Psoas muscle (tissue), 8 donors: Measurements from ENCODE around the gene FAM120B. TPM values are rescaled to one million over a fixed set of nuclear protein-coding genes. Genes with fewer than 3 reads are reported as not detected.

Experiments
- ATAC-seq, 4 donors: fragments of 200-7000 bp; cut with Tn5 transposase; one replicate each; pipeline ENCODE4 v1.9.1; 2020; ENCODE audit warnings: moderate library complexity in 3 of 4, mild to moderate bottlenecking in 2 of 4
- DNase-seq, 2 donors: peaks; one replicate each; pipeline ENCODE4 v3.0.0-alpha.2; 2020
- H3K27ac ChIP-seq: fragments of 200-600 bp; one replicate; pipeline ENCODE4 v1.8.0; 2022
- H3K27me3 ChIP-seq, 3 donors: fragments of 200-600 bp in 1 of 3; one replicate each; pipeline versions ENCODE4 v1.6.1 to v1.8.0; 2013 to 2022; ENCODE audit warnings: low read length in 2 of 3, mild to moderate bottlenecking in 2 of 3, moderate library complexity in 1 of 3; ENCODE audit not compliant: insufficient read depth in 3 of 3
- H3K36me3 ChIP-seq, 2 donors: fragments of 200-600 bp in 1 of 2; one replicate each; pipeline versions ENCODE4 v1.6.1 to v1.8.0; 2013 to 2022; ENCODE audit warnings: low read depth in 1 of 2, mild to moderate bottlenecking in 1 of 2, moderate library complexity in 1 of 2; ENCODE audit not compliant: insufficient read depth in 1 of 2
- H3K4me1 ChIP-seq: fragments of 200-600 bp; one replicate; pipeline ENCODE4 v1.8.0; 2022
- H3K4me3 ChIP-seq: fragments of 200-600 bp; one replicate; pipeline ENCODE4 v1.8.0; 2022; ENCODE audit warnings: mild to moderate bottlenecking
- H3K9me3 ChIP-seq: fragments of 200-600 bp; one replicate; pipeline ENCODE4 v1.8.0; 2022
- CTCF ChIP-seq: fragments of 200-600 bp; IDR thresholded peaks from one replicate; pipeline ENCODE4 v1.8.0; 2022; ENCODE audit warnings: antibody characterized with exemption
- WGBS, 3 donors: extraction: QIAGEN DNeasy Blood & Tissue Kit; methylation state at CpG; one replicate each; pipeline versions ENCODE4 v1.1.6 to v1.1.7; 2013; 5-methylcytosine and 5-hydroxymethylcytosine counted together
- intact Hi-C, 2 donors: fragments of 100-400 bp; cut with DNase I; formaldehyde crosslinking; loops; one replicate each; pipeline versions ENCODE4 v1.11.0 to v1.14.2; 2022
- polyA plus RNA-seq, 3 donors: library from polyadenylated mRNA; stranded (reverse); fragments of 200-250 nt; gene quantifications; one replicate each; pipeline ENCODE4 v1.2.3, GENCODE V29; 2013
- total RNA-seq, 4 donors: library from RNA; stranded (reverse); fragmentation: NEBNext Ultra II Directional in 2 of 4; extraction: Animal tissue kit (Norgen Biotek cat#: 25700) in 2 of 4; gene quantifications; one replicate each; pipeline versions ENCODE4 v1.2.1 to v1.2.4, GENCODE V29; 2021 to 2023
- donor health status: healthy with polysubstance abuse.
- donor health status: DM: no; HTN: no; CAD: no; lungs with moderate emphysema.
- donor health status: Bipolar disorder and iron deficiency.
- donor health status: healthy.
- donor health status: DM: yes; HTN: yes; CAD: no.
- donor health status: DM: no; HTN: no; CAD: no.
- donor health status: DM: no; HTN: no; CAD: no.
- donor health status: DM: yes; HTN: yes; CAD: no.

The FAM120B gene
- total and polyA plus RNA-seq, 7 donors = 9.2 to 24.2 (median 19.4) TPM

DNA sequence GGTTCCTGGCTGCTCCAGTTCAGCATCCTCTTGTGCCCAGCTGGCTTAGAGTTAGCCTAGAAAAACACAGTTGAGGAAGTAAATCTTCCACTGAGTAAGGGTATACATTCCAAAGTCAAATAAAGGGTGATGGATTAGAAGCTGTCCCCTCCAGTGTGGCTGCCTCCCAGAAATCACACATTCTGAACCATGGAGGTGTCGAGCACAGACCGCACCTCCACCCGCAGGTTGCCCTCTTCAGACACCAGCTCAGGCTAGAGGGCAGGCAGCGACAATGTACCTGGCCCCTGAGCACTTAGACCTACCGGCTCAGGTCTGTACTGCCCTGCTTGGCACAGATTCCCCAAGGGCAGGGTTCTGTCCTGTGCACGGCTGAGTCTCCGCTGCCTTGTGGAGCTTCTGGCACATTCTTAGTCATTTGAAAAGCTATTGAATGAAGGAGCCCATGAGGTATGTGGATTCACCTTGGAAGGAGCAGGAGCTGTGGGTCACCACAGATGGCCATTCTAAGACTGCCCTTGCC lies 118.1 kb downstream of the FAM120B start:
- intact Hi-C loops = no loop called here
- no peak overlapping the region for H3K4me3 ChIP-seq
- DNase-seq (no peak), ATAC-seq (no peak)
- H3K36me3 ChIP-seq = no peaks in the 10 kb centered on the region
- peaks cover 4% of the 10 kb centered on the region for H3K4me1 ChIP-seq
- no peaks in the 10 kb centered on the region for H3K27me3 ChIP-seq
- TF ChIP-seq CTCF = no peak
- no peaks in the 10 kb centered on the region for H3K9me3 ChIP-seq
- whole genome bisulfite sequencing, 3 donors = 91 to 93% (median 93%) methylated on average over 7 of the region's 7 CpGs
- H3K27ac ChIP-seq = no peak overlapping the region

GRCh38 chr6:170429450-170429849 lies 122.9 kb downstream of the FAM120B start:
- H3K27me3 ChIP-seq = no peaks in the 10 kb centered on the region
- intact Hi-C loops = no loop called here
- H3K9me3 ChIP-seq = no peaks in the 10 kb centered on the region
- peaks cover 8% of the 10 kb centered on the region for H3K4me1 ChIP-seq
- 59 to 69% (median 64%) methylated on average over 7 of the region's 7 CpGs for WGBS, 3 donors
- H3K4me3 ChIP-seq = no peak overlapping the region
- TF ChIP-seq CTCF = no peak
- ATAC-seq (no peak), DNase-seq (no peak)
- no peaks in the 10 kb centered on the region for H3K36me3 ChIP-seq
- H3K27ac ChIP-seq = no peak overlapping the region

GRCh38 chr6:170433163-170434116 lies 126.9 kb downstream of the FAM120B start:
- no peaks in the 10 kb centered on the region for H3K36me3 ChIP-seq
- peaks cover 19% of the 10 kb centered on the region for H3K4me1 ChIP-seq
- no peak overlapping the region for H3K4me3 ChIP-seq
- no peaks in the 10 kb centered on the region for H3K9me3 ChIP-seq
- H3K27ac ChIP-seq = peak overlapping the region; percentile 56
- intact Hi-C loops = no loop called here
- ATAC-seq (peak in 2 of 4 donors; percentile 1 to 7), DNase-seq (no peak)
- TF ChIP-seq CTCF = no peak
- H3K27me3 ChIP-seq = no peaks in the 10 kb centered on the region
- WGBS, 3 donors = 80 to 84% (median 84%) methylated on average over 17 of the region's 17 CpGs

- no peaks in the 10 kb centered on the region for H3K27me3 ChIP-seq
- ATAC-seq (peak; percentile 51 to 73 (median 62)), DNase-seq (peak in 1 of 2 donors; percentile 78)
- H3K9me3 ChIP-seq = no peaks in the 10 kb centered on the region
- intact Hi-C loops = no loop called here
- H3K4me1 ChIP-seq = peaks cover 18% of the 10 kb centered on the region
- no peak overlapping the region for H3K4me3 ChIP-seq
- H3K27ac ChIP-seq = peak overlapping the region; percentile 56
- TF ChIP-seq CTCF = no peak
- WGBS, 3 donors = 39 to 56% (median 44%) methylated on average over 20 of the region's 20 CpGs
- no peaks in the 10 kb centered on the region for H3K36me3 ChIP-seq
Observed at GRCh38 chr6:170434117-170434820, 127.7 kb downstream of the FAM120B start.
